Mononuclear cell (primary cell): ENCODE results near the gene CRADD. TPM values are rescaled to one million over a fixed set of nuclear protein-coding genes. Genes with fewer than 3 reads are reported as not detected.
"Not testable (repeated sequence)": the region's sequence is repeated elsewhere in the genome, so short reads cannot be mapped to it uniquely, and the experiment has no call there.

ENCODE experiments used
- H3K27me3 ChIP-seq: 2 replicates; pipeline ENCODE4 v1.6.0; 2011; ENCODE audit warnings: low read length, control low read depth; ENCODE audit not compliant: insufficient read depth
- H3K4me1 ChIP-seq: 2 replicates; pipeline ENCODE4 v1.5.1; 2011; ENCODE audit warnings: mild to moderate bottlenecking, low read length, control low read depth; ENCODE audit not compliant: insufficient read depth
- H3K4me3 ChIP-seq: 2 replicates; pipeline ENCODE4 v1.5.1; 2011; ENCODE audit warnings: mild to moderate bottlenecking, low read length, moderate library complexity
- H3K9me3 ChIP-seq: 2 replicates; pipeline ENCODE4 v1.5.1; 2011; ENCODE audit warnings: low read depth, mild to moderate bottlenecking, control low read depth, low read length
- total RNA-seq: library from RNA; depleted of rRNA; stranded (reverse); fragments of >200 nt; gene quantifications from one replicate; pipeline ENCODE4 v1.2.3, GENCODE V29; 2012

The CRADD gene
- total RNA-seq, 1 donor, result 7.5 TPM

DNA sequence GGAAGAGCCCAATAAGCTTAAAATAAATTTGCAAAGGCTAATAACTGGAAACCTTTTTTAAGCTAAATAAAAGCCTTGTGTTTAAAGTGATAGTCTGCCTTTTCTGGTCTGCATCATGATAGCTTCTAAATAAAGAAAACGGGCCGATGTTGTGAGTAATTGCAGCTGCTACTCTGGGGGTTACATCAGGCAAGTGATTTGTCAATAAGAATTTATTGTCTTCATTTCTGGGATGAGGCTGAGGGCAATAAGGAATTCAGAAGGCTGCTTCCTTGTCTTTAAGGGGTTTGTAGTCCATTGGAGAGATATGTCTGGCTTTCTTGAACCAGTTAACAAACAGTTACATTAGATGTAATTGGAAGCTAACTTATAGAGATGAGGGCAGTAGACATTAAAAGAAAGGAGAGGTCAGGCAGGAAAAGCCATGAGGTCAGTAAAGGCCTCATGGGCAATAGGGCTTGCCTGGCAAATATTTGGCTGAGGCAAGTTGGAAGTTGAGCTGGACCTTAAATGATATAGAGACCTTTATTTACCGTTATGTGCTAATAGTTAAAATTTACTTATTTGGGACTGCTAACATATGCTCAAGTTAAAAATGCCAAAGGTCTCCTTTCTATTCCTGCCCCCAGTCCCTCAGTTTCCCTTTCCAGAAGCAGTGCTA lies 85.0 kb downstream of the CRADD start:
- no peak overlapping the region for H3K4me3 ChIP-seq
- H3K4me1 ChIP-seq, result peaks cover 11% of the 10 kb centered on the region
- H3K27me3 ChIP-seq, result no peaks in the 10 kb centered on the region
- no peaks in the 10 kb centered on the region for H3K9me3 ChIP-seq

DNA sequence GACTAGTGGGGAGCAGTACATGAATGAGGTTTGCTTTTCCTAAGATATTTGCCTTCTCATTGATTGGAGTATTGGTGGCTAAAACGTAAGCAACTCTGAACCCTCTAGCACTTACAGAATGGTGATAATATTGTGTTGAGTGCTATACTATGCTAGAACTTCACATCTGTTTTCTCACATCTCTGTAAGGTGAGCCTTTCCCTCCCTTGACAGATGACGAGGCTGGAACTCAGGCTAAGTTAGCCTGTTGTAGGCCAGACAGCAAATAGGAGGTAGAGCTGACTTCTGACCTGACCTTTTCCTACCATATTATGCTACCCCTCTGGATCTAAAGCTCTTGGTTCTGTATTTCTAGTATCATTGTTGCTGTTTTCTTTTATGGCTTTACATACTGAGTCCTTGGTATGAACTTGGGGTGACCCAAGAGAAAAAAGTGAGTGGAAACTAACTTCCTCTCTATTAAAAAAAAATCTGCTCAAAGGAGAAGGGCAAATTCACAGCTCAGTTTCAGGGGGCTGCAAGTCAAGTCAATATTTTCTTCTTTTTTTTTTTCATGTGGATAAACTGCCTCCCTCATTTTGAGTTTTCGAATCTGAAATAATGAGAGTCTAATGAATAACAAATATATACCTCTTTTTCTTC lies 85.9 kb downstream of the CRADD start:
- Histone ChIP-seq H3K27me3 (no peaks in the 10 kb centered on the region), H3K4me3 (no peak overlapping the region), H3K4me1 (peaks cover 17% of the 10 kb centered on the region), H3K9me3 (no peaks in the 10 kb centered on the region)

DNA sequence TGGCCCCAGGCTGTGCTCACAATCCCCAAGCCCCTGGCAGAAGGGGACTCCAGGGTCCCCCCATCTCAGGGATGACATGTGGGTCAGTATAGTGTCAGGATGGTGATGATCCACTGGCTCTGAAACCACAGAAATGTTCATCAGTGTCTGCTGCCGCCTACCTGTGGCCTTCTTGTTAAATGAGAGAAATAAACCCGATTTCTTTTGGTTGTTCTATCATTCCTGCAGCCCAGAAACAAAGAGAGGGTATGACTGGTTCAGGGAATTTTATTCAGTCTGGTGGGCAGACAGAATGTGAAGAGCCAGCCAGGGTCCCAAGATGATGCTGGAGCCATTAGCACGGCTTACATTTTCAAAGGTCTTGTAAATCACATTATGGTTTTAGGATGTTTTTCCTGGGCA lies 86.6 kb downstream of the CRADD start:
- no peaks in the 10 kb centered on the region for H3K27me3 ChIP-seq
- H3K4me3 ChIP-seq, result no peak overlapping the region
- no peaks in the 10 kb centered on the region for H3K9me3 ChIP-seq
- H3K4me1 ChIP-seq, result peaks cover 17% of the 10 kb centered on the region

DNA sequence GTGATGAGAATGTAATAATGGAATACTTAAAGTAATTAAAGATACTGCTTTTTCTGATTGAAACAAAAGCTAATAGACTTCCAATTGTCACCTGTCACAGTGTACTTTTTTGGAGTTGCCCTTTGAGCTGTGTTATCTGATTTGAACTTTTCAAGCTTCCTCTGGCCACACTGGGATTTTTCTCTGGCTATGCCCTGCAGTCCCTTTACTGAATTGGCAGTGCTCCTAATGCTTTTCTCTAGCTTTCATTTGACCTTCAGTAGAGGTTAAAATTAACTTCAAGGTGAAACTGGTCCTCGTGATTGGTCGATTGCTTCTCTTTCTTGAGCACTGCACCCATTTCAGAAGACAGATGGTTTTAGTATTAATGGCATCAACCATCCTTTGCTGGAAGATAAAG lies 89.2 kb downstream of the CRADD start:
- Histone ChIP-seq H3K4me3 (no peak overlapping the region), H3K4me1 (peaks cover 10% of the 10 kb centered on the region)

DNA sequence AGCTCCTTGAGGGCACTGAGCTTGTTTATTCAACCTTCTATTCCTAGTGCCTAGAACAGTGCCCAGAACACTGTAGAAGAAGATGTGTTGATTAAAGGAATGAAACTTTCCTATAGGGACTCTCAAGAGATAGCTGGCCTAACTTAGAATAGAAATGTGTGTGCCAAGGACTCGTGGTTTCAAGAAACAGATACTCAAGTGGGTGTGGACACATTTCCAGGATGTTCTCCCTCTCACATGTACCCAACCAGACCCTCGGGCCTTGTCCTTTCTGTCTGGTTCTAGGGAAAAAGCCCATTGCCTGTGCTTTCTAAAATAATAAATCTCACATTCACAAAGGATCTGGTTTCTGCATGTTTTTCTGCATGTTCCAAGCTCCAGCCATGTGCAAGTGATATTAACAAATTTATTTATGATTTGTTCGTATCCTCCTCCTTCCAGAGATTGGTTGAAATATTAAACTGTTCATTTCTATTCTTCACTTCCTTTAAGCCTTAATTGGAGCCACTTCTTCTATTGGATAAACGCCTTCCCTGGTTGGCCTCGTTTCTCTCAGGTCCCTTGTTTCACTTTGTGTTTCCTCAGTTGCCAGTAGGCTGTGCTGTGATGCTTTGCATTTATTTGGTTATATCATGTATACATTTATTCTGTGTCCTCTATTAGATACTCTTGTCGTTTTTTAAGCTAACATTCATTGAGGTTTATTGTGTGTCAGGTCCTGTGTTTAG lies 89.8 kb downstream of the CRADD start:
- H3K4me1 ChIP-seq, result peaks cover 10% of the 10 kb centered on the region
- H3K27me3 ChIP-seq, result no peaks in the 10 kb centered on the region
- H3K9me3 ChIP-seq, result no peaks in the 10 kb centered on the region
- no peak overlapping the region for H3K4me3 ChIP-seq

More for the DNA sequence above, 89.2 kb downstream of the CRADD start:
- no peaks in the 10 kb centered on the region for H3K9me3 ChIP-seq
- H3K27me3 ChIP-seq, result no peaks in the 10 kb centered on the region

DNA sequence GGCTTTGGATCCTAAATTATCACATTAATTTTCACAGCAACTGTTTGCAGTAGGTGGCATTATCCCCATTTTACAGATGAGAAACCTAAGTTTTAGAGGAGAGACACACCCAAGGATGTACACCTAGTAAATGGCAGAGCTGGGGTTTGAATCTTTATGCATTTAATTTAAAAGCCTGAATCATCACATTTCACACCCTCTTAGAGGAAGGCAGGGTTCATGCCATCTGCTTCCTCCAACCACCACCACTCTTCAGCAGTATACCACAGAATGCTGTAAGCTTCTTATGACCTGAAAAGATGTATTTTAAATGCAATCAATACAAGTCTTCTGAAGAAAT lies 90.3 kb downstream of the CRADD start:
- H3K4me1 ChIP-seq, result peaks cover 11% of the 10 kb centered on the region
- H3K4me3 ChIP-seq, result no peak overlapping the region
- no peaks in the 10 kb centered on the region for H3K27me3 ChIP-seq
- H3K9me3 ChIP-seq, result no peaks in the 10 kb centered on the region

DNA sequence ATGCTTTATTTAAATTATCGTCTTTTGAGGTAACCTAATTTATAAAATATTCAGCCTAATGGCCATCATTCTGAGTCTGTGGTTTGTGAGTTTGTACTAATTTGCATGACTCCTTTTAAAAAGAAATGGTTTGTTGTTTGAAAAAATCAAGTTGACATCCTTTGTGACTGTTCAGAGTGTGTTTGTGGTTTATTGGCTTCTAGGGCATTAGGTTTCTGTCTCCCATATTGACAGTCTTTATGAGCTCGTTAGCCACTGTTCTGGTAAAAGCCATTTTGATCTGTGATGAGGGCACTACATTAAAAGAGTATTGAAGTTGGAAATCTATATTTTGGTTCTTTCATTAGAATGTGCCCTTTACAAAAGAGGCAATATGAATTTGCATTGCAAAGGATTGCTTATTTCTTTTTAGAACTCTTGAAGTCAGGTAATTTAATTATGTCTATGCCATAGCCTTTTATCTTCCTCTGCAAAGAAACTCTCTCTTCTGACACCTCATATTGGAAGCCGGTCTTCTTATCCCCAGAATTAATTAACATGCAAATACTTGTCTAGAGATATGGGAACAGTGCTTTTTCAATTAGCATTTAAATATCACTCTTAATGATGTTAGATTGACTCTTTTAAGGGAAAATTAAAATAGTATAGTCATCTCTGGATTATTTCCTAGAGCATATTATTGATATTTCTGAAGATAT lies 95.0 kb downstream of the CRADD start:
- H3K4me3 ChIP-seq, result no peak overlapping the region

DNA sequence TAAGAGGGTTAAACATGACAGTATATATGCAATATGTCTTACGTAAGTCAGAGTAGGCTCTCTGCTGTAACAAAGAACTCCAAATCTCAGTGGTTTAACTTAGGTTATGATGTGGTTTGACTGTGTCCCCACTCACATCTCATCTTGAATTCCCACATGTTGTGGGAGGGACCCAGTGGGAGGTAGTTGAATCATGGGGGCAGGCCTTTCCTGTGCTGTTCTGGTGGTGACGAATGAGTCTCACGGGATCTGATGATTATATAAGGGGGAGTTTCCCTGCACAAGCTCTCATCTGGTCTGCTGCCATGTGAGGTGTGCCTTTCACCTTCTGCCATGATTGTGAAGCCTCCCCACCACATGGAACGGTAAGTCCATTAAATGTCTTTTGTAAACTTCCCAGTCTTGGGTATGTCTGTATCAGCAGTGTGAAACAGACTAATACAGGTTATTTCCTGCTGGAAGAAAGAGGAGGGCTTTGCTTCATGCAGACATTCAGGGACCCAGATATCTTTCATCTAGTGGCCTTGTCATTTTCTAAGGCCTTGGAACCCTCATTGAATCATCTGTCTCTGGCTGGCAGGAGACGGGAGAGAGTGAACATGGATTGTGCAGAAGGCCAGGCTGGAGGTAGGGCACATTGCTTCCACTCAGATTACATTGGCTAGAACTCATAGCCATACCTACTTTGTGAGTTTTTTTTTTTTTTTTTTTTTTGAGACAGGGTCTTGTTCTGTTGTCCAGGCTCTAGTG lies 96.1 kb downstream of the CRADD start:
- H3K27me3 ChIP-seq, result no peaks in the 10 kb centered on the region
- H3K9me3 ChIP-seq, result no peaks in the 10 kb centered on the region
- H3K4me1 ChIP-seq, result peaks cover 26% of the 10 kb centered on the region
- no peak overlapping the region for H3K4me3 ChIP-seq

More for the DNA sequence above, 95.0 kb downstream of the CRADD start:
- Histone ChIP-seq H3K27me3 (no peaks in the 10 kb centered on the region), H3K9me3 (no peaks in the 10 kb centered on the region), H3K4me1 (peaks cover 25% of the 10 kb centered on the region)

DNA sequence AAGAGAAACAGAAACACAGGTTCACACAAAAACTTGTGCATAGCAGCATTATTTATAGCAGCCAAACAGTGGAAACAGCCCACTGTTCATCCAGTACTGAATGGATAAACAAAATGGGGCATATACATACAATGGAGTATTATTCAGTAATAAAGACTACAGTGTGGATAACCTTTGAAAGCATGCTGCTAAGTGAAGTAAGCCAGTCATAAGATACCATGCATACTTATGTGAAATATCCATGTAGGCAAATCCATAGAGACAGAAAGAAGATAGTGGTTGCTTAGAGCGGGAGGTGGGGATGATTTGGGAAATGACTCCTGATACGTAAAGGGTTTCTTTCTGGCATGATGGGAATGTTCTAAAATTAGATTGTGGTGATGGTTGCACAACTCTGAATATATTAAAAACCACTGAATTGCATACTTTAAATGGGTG lies 99.4 kb downstream of the CRADD start:
- Histone ChIP-seq H3K9me3 (no peaks in the 10 kb centered on the region), H3K27me3 (no peaks in the 10 kb centered on the region), H3K4me3 (no peak overlapping the region), H3K4me1 (peaks cover 26% of the 10 kb centered on the region)

DNA sequence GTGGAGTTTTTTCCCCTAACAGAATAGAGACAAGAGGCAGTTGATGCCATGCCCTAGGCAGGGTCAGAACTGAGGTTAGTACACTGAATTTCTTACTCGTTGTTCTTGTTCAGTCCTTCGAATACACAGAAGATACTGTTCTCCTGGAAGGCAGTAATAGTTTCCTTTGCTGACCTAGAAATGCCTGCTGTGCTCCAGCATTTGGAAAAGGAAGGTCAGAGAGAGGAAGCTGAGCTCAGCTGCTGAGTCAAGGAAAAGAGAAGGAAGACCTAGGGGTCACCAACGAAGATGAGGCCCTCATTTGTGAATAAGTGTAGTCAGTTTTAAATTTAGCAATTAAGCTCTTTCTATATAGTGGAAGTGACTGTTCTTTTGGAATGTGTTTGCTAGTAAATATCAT lies 100.1 kb downstream of the CRADD start:
- H3K27me3 ChIP-seq, result no peaks in the 10 kb centered on the region
- H3K9me3 ChIP-seq, result no peaks in the 10 kb centered on the region
- no peak overlapping the region for H3K4me3 ChIP-seq
- peaks cover 26% of the 10 kb centered on the region for H3K4me1 ChIP-seq

DNA sequence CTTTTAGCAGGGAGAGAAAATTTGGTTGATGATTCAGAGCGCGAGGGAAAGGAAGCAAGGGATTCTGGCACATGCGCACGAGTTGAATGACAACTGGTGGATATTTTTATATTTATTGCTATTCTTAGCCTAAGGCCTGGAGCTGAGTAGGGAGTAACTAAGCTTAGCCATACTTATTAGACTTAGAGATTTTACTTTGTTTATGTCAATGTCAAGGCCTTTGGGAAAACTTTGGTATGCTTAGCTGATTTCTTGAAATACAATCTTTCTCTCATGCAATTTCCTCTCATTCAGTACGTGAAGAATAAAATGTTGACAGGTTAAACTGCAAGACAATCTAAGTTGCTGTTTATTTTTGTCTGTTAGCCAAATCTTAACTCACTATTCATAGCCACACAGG lies 101.1 kb downstream of the CRADD start:
- H3K9me3 ChIP-seq, result no peaks in the 10 kb centered on the region
- H3K4me1 ChIP-seq, result peaks cover 18% of the 10 kb centered on the region
- no peak overlapping the region for H3K4me3 ChIP-seq
- H3K27me3 ChIP-seq, result no peaks in the 10 kb centered on the region

DNA sequence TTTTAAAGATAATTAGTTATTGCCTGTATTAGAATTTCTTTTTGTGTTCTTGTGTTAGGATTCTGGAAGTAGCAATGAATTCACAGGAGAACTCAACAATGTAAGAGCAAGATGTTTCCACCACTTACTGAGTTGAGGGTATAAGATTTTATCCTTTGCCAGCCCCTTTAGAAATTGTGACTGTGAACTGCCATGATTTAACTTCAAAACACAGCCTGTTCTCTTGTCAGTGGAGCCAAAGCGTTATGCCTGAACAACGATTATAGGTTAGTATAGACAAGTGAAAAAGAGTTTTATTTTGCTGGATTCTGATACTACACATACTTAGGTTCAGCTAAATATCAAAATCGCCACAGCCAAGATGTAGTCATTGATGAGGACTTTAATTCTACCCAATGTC lies 101.6 kb downstream of the CRADD start:
- Histone ChIP-seq H3K9me3 (no peaks in the 10 kb centered on the region), H3K27me3 (no peaks in the 10 kb centered on the region), H3K4me1 (peaks cover 15% of the 10 kb centered on the region), H3K4me3 (no peak overlapping the region)

DNA sequence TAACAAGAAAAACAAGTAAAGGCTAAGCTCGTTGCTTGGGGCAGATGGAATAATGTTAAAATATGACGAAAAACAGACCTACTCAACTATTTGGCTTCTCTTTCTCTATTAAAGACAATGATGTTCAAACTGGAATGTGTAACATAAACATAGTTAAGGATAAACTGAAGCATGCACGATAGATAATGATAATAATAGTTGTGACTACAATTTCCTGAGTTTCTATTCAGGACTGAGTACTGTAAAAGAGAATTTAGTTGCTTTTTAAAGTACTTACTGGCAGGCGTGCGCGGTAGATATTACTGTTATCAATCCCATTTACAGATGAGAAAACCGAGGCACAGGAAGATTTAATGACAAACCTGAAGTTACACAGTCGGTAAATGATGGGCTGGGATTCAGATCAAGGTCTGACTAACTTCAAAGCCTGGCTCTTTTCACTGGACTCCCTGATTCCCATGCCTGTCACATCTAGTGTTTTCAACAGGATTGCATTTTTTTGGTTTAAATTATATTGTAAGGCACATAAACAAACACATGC lies 103.0 kb downstream of the CRADD start:
- no peaks in the 10 kb centered on the region for H3K27me3 ChIP-seq
- H3K4me3 ChIP-seq, result no peak overlapping the region
- H3K4me1 ChIP-seq, result peaks cover 23% of the 10 kb centered on the region
- no peaks in the 10 kb centered on the region for H3K9me3 ChIP-seq

DNA sequence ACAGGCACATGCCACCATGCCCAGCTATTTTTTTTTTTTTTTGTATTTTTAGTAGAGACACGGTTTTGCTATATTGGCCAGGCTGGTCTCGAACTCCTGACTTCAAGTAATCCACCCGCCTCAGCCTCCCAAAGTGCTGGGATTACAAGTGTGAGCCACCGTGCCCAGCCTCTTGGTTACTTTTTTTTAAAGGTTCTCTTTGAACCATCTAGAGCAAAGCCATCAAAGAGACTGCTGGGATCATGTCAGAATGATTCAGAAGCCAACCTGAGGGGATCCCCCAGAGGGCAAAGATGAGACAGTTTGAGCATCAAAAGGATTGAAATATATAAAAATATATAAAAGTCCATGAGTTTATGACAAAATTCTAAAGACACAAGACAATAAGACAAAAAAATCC lies 103.7 kb downstream of the CRADD start:
- not testable (repeated sequence) for H3K4me3 ChIP-seq, H3K27me3 ChIP-seq, H3K9me3 ChIP-seq
- peaks cover 23% of the 10 kb centered on the region for H3K4me1 ChIP-seq
